ENCODE data around the gene NUP85.

DNA sequence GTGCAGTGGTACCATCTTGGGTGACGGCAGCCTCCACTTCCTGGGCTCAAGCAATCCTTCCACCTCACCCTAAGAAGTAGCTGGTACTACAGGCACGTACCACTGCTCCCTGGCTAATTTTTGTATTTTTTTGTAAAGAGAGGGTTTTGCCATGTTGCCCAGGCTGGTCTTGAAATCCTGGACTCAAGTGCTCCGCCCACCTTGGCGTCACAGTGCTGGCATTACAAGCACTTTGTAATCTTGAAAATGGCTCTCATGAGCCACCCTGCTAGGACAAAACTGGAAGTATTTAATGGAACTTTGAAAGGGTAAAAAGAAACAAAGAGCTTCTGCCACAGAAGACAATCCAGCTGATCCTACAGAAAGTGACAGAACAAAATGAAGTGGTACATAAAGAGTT, 32.0 kb upstream of the NUP85 start:
- TF ChIP-seq EZH2 (IDR thresholded peaks at IDR 0.05; ENCODE audit: borderline replicate concordance, low read length) = no peak
- TF ChIP-seq CTCF (IDR thresholded peaks at IDR 0.05; ENCODE audit: low read length) = no peak

Data from OCI-LY1 (cell line).